Measurements from ENCODE around the gene C1QTNF5. TPM values are rescaled to one million over a fixed set of nuclear protein-coding genes. Genes with fewer than 3 reads are reported as not detected.

The C1QTNF5 gene
- total and polyA plus RNA-seq, 2 of the 8 experiments (the other 6 are each of a cell fraction or from before 2014, with no cell fraction given) = 2.2 to 2.7 TPM

DNA sequence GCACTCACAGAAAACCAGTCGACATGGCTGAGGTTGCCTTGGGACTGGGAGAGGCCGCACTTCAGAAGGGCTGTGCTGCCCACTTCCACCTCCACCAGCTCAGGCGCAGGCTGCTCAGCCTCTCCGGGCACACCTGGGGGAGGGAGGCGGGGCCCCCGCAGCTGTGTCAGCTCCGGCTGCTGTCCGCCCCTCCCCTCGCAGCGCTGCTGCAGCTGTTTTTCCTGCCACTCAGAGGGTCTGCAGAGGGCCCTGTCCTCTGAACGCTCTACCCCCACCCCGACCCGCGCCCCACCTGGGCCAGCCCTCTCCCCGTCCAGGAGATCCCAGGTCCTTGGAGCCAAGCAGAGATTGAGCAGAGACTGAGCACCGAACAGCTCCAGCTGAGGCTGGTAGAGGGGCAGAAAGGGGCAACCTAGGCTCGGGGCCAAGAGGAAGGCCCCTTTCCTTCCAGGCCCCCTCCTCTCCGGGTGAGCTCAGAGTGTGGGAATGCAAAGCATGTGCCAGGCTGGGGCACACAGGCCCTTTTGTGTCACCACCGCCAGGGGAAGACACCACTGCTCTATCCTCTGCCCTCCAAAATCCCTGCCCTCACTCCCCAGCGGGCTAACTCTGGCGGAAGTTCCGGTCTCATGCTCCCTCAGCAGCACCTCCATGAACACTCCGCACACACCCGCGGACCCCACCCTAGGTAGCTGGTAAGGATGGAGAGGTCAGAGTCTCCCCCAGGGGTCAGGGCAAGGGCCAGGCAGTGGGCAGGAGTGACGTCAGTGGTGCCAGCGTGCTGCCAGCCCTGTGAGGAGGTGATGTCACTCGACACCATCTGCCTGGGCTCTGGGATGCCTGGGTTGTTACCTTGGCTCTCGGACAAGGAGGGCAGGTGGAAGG, 25.3 kb downstream of the C1QTNF5 start:
- peak overlapping the region; percentile 97; the same call in 1 of the 2 replicates for H2AK5ac ChIP-seq (ENCODE audit: low read depth, low read length)
- H4K5ac ChIP-seq (ENCODE audit: insufficient read length, low read depth, low read length) = no peak overlapping the region
- peak overlapping the region; percentile 97 for H3K4me2 ChIP-seq (ENCODE audit: insufficient read depth in 1 of 2, low read depth in 2 of 2, low read length in 2 of 2)
- H3K9me3 ChIP-seq (ENCODE audit: insufficient read depth in 2 of 2, low read depth in 1 of 2, low read length in 1 of 2) = no peaks in the 10 kb centered on the region
- CTCF ChIA-PET (ENCODE audit: partially characterized antibody) = interaction anchor here (0.6 to 16.8 kb wide), 13 partner anchors 8 to 467 kb away, joined by 3 to 415 read pairs (median 4); partner anchors contain the start of genes C1QTNF5, MFRP and RNF26
- no peaks in the 10 kb centered on the region for H3K79me2 ChIP-seq (ENCODE audit: control insufficient read depth in 1 of 2, insufficient read depth in 2 of 2, low read length in 2 of 2)
- peaks cover 5 to 46% (median 36%) of the 10 kb centered on the region in 4 experiments for H3K27me3 ChIP-seq (replicated peaks in 1 of 4; ENCODE audit: control insufficient read depth in 3 of 4, extremely low read depth in 1 of 4, insufficient read depth in 3 of 4, low read length in 3 of 4)
- POLR2A ChIA-PET (ENCODE audit: partially characterized antibody) = interaction anchor here (0.9 to 5.4 kb wide), 13 partner anchors 8 to 230 kb away, joined by 3 to 44 read pairs (median 5); partner anchors contain the start of genes ABCG4, C1QTNF5, HMBS and RNF26
- H4K91ac ChIP-seq (replicated peaks; ENCODE audit: insufficient read length, low read length) = peak overlapping the region; percentile 47
- H2BK120ac ChIP-seq (replicated peaks; ENCODE audit: low read depth, low read length) = no peak overlapping the region
- H3K4me3 ChIP-seq (ENCODE audit: extremely low read depth in 1 of 4, insufficient read depth in 2 of 4, low read depth in 3 of 4, low read length in 4 of 4) = peak overlapping the region; percentile 55 to 77 (median 66)
- H2BK15ac ChIP-seq (ENCODE audit: low read length) = 0 out of 2 replicates have a peak overlapping the region, but pooled peaks have one; percentile 40
- FAIRE-seq (no peak), DNase-seq (ENCODE audit: low read depth in 1 of 2, low spot score in 2 of 2) (peak in 1 of 2 experiments; percentile 74)
- peak overlapping the region; percentile 78 for H3K18ac ChIP-seq (ENCODE audit: extremely low read depth, low read length)
- peaks cover 0 to 5% (median 2%) of the 10 kb centered on the region in 4 experiments; a peak in 4 of 8 replicates for H3K36me3 ChIP-seq (ENCODE audit: control insufficient read depth in 2 of 4, insufficient read depth in 4 of 4, low read length in 3 of 4)
- peaks cover 2 to 3% of the 10 kb centered on the region in 2 experiments for H4K20me1 ChIP-seq (replicated peaks in 1 of 2; ENCODE audit: control insufficient read depth in 1 of 2, insufficient read depth in 2 of 2, low read length in 2 of 2)
- 6% methylated on average over 25 of the region's 29 CpGs; no CpG with 5 or more reads in 1 of the 2 experiments for WGBS, 2 experiments (ENCODE audit: extremely low coverage in 1 of 2, insufficient coverage in 1 of 2, insufficient read length in 1 of 2, insufficient replicate concordance in 2 of 2, low coverage in 1 of 2, low lambda C conversion rate in 2 of 2, missing lambda C conversion rate in 1 of 2)
- no peak overlapping the region for H3K27ac ChIP-seq (ENCODE audit: low read depth, low read length)
- H3K4me1 ChIP-seq (replicated peaks in 1 of 4; ENCODE audit: control insufficient read depth in 3 of 4, insufficient read depth in 4 of 4, low read length in 3 of 4) = peaks cover 11 to 50% (median 43%) of the 10 kb centered on the region in 4 experiments
- H2BK5ac ChIP-seq (ENCODE audit: low read depth, low read length) = peak overlapping the region; percentile 71; the same call in 1 of the 2 replicates
- H3K9ac ChIP-seq (replicated peaks in 1 of 4; ENCODE audit: extremely low read depth in 1 of 4, low read depth in 3 of 4, low read length in 3 of 4) = no peak overlapping the region; a peak in 1 of 7 replicates
- no peak overlapping the region for H3K56ac ChIP-seq (replicated peaks; ENCODE audit: insufficient read length, low read depth, low read length)
- H3K23ac ChIP-seq (ENCODE audit: insufficient read length) = no peak overlapping the region
- H4K8ac ChIP-seq (ENCODE audit: extremely low read depth, insufficient read depth, low read length) = peak overlapping the region; percentile 39; the same call in 1 of the 2 replicates
- no peak overlapping the region for H2BK20ac ChIP-seq (ENCODE audit: low read length)
- H3K79me1 ChIP-seq (ENCODE audit: low read depth, low read length) = no peaks in the 10 kb centered on the region
- H3K4ac ChIP-seq (replicated peaks; ENCODE audit: insufficient read length, low read depth, low read length) = no peak overlapping the region
- H2BK12ac ChIP-seq (ENCODE audit: low read depth, low read length) = no peak overlapping the region; the same call in 1 of the 2 replicates
- peak overlapping the region; percentile 36; the same call in 1 of the 2 replicates for H2AFZ ChIP-seq (ENCODE audit: low read length)
- H3K23me2 ChIP-seq (ENCODE audit: low read depth, low read length) = peaks cover 27% of the 10 kb centered on the region
- H3K14ac ChIP-seq (ENCODE audit: insufficient read length) = no peak overlapping the region
- no peak for TF ChIP-seq SAP30 (IDR thresholded peaks at IDR 0.05; ENCODE audit: insufficient read depth, insufficient replicate concordance, low read length)
- TF ChIP-seq JUN (IDR thresholded peaks at IDR 0.05; ENCODE audit: low read depth, low read length) = 0 out of 2 replicates have a peak, but pooled peaks have one; percentile 18
- peak; percentile 81 for TF ChIP-seq JUND (IDR thresholded peaks at IDR 0.05; ENCODE audit: low read length)
- TF ChIP-seq NRF1 (IDR thresholded peaks at IDR 0.05; ENCODE audit: low read depth, low read length) = no peak
- TF ChIP-seq TEAD4 (IDR thresholded peaks at IDR 0.05; ENCODE audit: low read depth, low read length) = peak; percentile 80
- no peak for TF ChIP-seq GABPA (IDR thresholded peaks at IDR 0.05; ENCODE audit: borderline replicate concordance, insufficient read depth, low read length)
- TF ChIP-seq RAD21 (IDR thresholded peaks at IDR 0.05 in 1 of 2, conservative IDR thresholded peaks at IDR 0.05 in 1 of 2; ENCODE audit: low read depth in 2 of 2, low read length in 2 of 2) = no peak
- TF ChIP-seq CBX8 (IDR thresholded peaks at IDR 0.05; ENCODE audit: borderline replicate concordance, low read depth, low read length) = no peak

Measured in H1 (cell line).